Progenitor cell of endocrine pancreas (in vitro differentiated cells): Measurements from ENCODE around the gene SALL3. TPM values are rescaled to one million over a fixed set of nuclear protein-coding genes. Genes with fewer than 3 reads are reported as not detected.

Source experiments
- DNase-seq: peaks from one replicate; pipeline ENCODE4 v3.0.0; 2021; ENCODE audit warnings: low spot score; ENCODE audit not compliant: unreplicated experiment
- H3K27ac Mint-ChIP-seq: 2 replicates; pipeline ENCODE4 v1.8.0; 2021; ENCODE audit warnings: mild to moderate bottlenecking, moderate library complexity, mixed read lengths
- H3K27me3 Mint-ChIP-seq: 2 replicates; pipeline ENCODE4 v1.8.0; 2021; ENCODE audit warnings: mixed read lengths
- H3K36me3 Mint-ChIP-seq: 2 replicates; pipeline ENCODE4 v1.8.0; 2022; ENCODE audit warnings: mixed read lengths; ENCODE audit not compliant: insufficient read depth
- H3K4me1 Mint-ChIP-seq: 2 replicates; pipeline ENCODE4 v1.8.0; 2021; ENCODE audit warnings: low read depth, mixed read lengths
- H3K4me3 Mint-ChIP-seq: 2 replicates; pipeline ENCODE4 v1.8.0; 2021; ENCODE audit warnings: low read depth, mild to moderate bottlenecking, moderate library complexity, mixed read lengths
- H3K9me3 Mint-ChIP-seq: 2 replicates; pipeline ENCODE4 v1.8.0; 2021; ENCODE audit warnings: low read depth, mixed read lengths
- CTCF ChIP-seq: fragments of 200-600 bp; sonication (generic); IDR thresholded peaks from one replicate; pipeline ENCODE4 v1.5.0; 2021; ENCODE audit warnings: antibody characterized with exemption, mild to moderate bottlenecking; ENCODE audit not compliant: unreplicated experiment
- total RNA-seq: library from RNA; stranded (reverse); gene quantifications from 2 replicates; pipeline ENCODE4 v1.2.1, GENCODE V29; 2021

Gene SALL3
- total RNA-seq, 1 donor from 2014 or later = 0.34 TPM

DNA sequence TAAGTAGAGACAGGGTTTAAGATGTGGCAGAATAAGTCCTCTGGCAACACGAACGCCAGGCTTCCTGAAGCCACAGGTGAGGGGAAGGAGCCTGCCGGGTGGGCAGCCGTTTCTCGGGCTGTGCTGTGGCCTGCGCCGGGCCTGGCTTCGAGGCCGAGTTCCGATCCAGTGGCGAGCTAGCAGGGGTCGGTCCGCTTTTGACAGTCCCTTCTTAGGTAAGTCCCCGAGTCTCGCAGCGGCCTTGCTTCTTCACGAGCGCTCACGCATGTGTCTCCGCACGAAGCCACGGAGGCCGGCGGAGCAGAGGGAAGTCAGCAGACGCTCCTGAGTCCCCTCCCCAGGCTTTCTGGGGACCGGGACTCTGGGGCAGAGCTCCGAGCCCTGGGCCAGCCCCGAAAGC is 26.0 kb downstream of the SALL3 start:
- Mint-ChIP-seq H3K4me3 (no peak overlapping the region), H3K27me3 (no peaks in the 10 kb centered on the region), H3K27ac (no peak overlapping the region), H3K36me3 (no peaks in the 10 kb centered on the region), H3K9me3 (peaks cover 5% of the 10 kb centered on the region), H3K4me1 (no peaks in the 10 kb centered on the region)
- no peak for DNase-seq
- TF ChIP-seq CTCF = no peak

GRCh38 chr18:79006106-79006795 is 26.6 kb downstream of the SALL3 start:
- Mint-ChIP-seq H3K4me3 (no peak overlapping the region), H3K9me3 (peaks cover 5% of the 10 kb centered on the region), H3K27ac (no peak overlapping the region), H3K27me3 (no peaks in the 10 kb centered on the region), H3K4me1 (no peaks in the 10 kb centered on the region), H3K36me3 (no peaks in the 10 kb centered on the region)
- no peak for DNase-seq
- TF ChIP-seq CTCF = no peak

DNA sequence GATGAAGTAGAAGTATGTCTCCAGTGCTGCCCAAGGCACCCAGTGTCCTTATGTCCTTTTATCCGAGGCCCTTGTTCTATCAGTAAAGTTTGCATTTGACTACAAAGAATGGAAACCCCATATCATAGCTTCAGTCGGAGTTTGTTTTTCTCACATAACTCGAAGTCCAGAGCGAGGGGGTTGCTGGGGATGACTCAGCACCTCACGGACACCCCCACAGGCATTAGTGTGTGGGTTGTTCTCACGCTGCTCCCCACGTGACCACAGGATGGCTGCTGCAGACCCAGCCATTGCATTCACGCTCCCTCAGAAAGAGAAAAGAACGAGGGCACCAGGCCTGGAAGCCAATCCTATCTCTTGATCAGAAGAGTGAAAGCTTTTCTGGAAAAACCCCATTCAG is 27.8 kb downstream of the SALL3 start:
- H3K4me3 Mint-ChIP-seq = no peak overlapping the region
- no peaks in the 10 kb centered on the region for H3K27me3 Mint-ChIP-seq
- peaks cover 5% of the 10 kb centered on the region for H3K9me3 Mint-ChIP-seq
- no peaks in the 10 kb centered on the region for H3K36me3 Mint-ChIP-seq
- DNase-seq = no peak
- TF ChIP-seq CTCF = no peak
- H3K27ac Mint-ChIP-seq = no peak overlapping the region
- no peaks in the 10 kb centered on the region for H3K4me1 Mint-ChIP-seq

DNA sequence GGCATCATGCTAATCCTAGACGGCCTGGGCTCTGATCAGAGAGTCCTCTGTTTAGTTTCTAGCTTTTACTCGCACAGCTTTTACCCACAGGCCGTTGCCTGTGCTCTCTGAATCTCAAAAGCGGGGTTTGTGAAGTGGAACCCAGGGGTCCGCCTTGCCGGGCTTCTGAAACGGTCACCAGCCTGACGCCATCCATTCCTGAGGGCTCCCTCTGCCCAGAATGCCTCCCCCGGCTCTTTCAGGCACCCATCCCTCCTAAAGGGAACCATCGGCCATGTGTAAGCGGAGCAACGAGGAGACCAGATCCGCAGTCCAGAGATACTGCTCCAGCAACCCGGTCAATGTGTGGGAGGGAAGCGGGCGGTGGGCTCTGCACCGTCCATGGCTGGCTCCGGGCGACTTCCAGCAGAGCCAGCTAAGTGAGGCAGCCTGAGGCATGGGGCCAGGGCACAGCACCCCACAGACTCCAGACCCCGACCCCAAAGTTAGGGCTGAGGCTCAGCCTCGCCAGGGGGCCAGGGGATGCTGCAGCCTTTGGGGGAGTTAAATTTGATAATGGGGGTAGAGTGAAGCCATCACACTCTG is 28.8 kb downstream of the SALL3 start:
- peaks cover 5% of the 10 kb centered on the region for H3K9me3 Mint-ChIP-seq
- H3K36me3 Mint-ChIP-seq = no peaks in the 10 kb centered on the region
- H3K4me1 Mint-ChIP-seq = no peaks in the 10 kb centered on the region
- H3K27me3 Mint-ChIP-seq = no peaks in the 10 kb centered on the region
- DNase-seq = no peak
- H3K27ac Mint-ChIP-seq = no peak overlapping the region
- TF ChIP-seq CTCF = no peak
- H3K4me3 Mint-ChIP-seq = no peak overlapping the region

DNA sequence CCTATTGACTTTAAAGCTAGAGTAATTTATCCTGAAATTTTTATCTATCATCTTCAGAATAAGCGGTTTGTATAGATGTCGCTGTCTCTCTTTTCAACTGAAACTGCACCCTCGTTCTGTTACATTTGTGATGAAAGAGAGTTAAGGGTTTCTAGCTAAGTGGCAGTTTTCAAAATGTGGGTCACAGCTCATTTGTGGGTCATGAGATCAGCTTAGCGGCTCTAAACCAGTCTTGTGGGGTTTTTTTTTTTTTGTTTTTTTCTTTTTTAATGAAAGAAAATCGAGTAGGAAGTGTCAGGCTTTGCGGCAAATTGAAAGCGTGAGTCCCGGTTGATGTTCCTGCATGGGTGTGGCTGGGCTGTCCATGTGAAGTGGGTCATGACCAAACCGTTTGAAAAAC is 31.2 kb downstream of the SALL3 start:
- no peak for TF ChIP-seq CTCF
- no peak for DNase-seq
- H3K36me3 Mint-ChIP-seq = no peaks in the 10 kb centered on the region
- H3K27me3 Mint-ChIP-seq = no peaks in the 10 kb centered on the region
- H3K4me3 Mint-ChIP-seq = no peak overlapping the region
- H3K9me3 Mint-ChIP-seq = peaks cover 5% of the 10 kb centered on the region
- no peak overlapping the region for H3K27ac Mint-ChIP-seq
- H3K4me1 Mint-ChIP-seq = no peaks in the 10 kb centered on the region
